Caco-2 (cell line): ENCODE data around the gene HSD3B7. TPM values are rescaled to one million over a fixed set of nuclear protein-coding genes. Genes with fewer than 3 reads are reported as not detected.

Experiments
- BruUV-seq: library from RNA; stranded (reverse); fragments of 400-500 nt; replicated peaks from 2 replicates; lab custom pipeline; 2021; lab: Mats Ljungman, UMichigan
- CTCF ChIA-PET: fragments of 300-600 bp; sonication (Branson Sonifier 250); formaldehyde crosslinking; loops from one replicate; lab custom pipeline; 2022; ENCODE audit warnings: antibody characterized with exemption; lab: Charles Lee
- POLR2A ChIA-PET: fragments of 300-600 bp; sonication (Branson Sonifier 250); formaldehyde crosslinking; loops from one replicate; lab custom pipeline; 2022; ENCODE audit warnings: antibody characterized with exemption; lab: Charles Lee
- DNase-seq, 2 experiments: peaks; one replicate each; pipeline versions ENCODE4 v3.0.0 to v3.0.0-alpha.2; 2020 to 2022
- H3K27me3 ChIP-seq: replicated peaks from 2 replicates; pipeline ENCODE4 v1.6.0; 2011; ENCODE audit warnings: low read length; ENCODE audit not compliant: control insufficient read depth, insufficient read depth
- H3K36me3 ChIP-seq: 2 replicates; pipeline ENCODE4 v1.5.1; 2011; ENCODE audit warnings: low read length; ENCODE audit not compliant: control insufficient read depth, insufficient read depth
- H3K4me1 ChIP-seq: fragments of 250-450 bp; sonication (Bioruptor Pico); 2 replicates; pipeline ENCODE4 v1.5.1; 2020; ENCODE audit warnings: mild to moderate bottlenecking
- H3K4me3 ChIP-seq: 2 replicates; pipeline ENCODE4 v1.5.1; 2011; ENCODE audit warnings: low read depth, mild to moderate bottlenecking, control low read depth, low read length
- H3K9me3 ChIP-seq: fragments of 250-450 bp; sonication (Bioruptor Pico); 2 replicates; pipeline ENCODE4 v1.5.1; 2020; ENCODE audit warnings: mild to moderate bottlenecking, moderate library complexity
- H3K27ac Mint-ChIP-seq: one replicate; pipeline ENCODE4 v1.8.0; 2022; ENCODE audit warnings: mixed read lengths; ENCODE audit not compliant: unreplicated experiment
- H3K27me3 Mint-ChIP-seq: one replicate; pipeline ENCODE4 v1.8.0; 2022; ENCODE audit warnings: mixed read lengths; ENCODE audit not compliant: insufficient read depth, unreplicated experiment
- H3K36me3 Mint-ChIP-seq: one replicate; pipeline ENCODE4 v1.8.0; 2022; ENCODE audit warnings: mild to moderate bottlenecking, mixed read lengths; ENCODE audit not compliant: insufficient read depth, unreplicated experiment
- H3K4me1 Mint-ChIP-seq: one replicate; pipeline ENCODE4 v1.8.0; 2022; ENCODE audit warnings: low read depth, mixed read lengths; ENCODE audit not compliant: unreplicated experiment
- H3K4me3 Mint-ChIP-seq: one replicate; pipeline ENCODE4 v1.8.0; 2022; ENCODE audit warnings: mild to moderate bottlenecking, moderate library complexity, mixed read lengths; ENCODE audit not compliant: unreplicated experiment
- H3K9me3 Mint-ChIP-seq: one replicate; pipeline ENCODE4 v1.8.0; 2022; ENCODE audit warnings: mixed read lengths; ENCODE audit not compliant: unreplicated experiment
- intact Hi-C: fragments of 100-400 bp; cut with micrococcal nuclease; formaldehyde crosslinking; loops from one replicate; pipeline ENCODE4 v1.10.0; 2022; ENCODE audit not compliant: unreplicated experiment
- total RNA-seq: library from RNA; stranded (reverse); gene quantifications from 2 replicates; pipeline ENCODE4 v1.2.3, GENCODE V29; 2022
- TF ChIP-seq, protein P1 (sequence below), 2 experiments: fragments of 200-600 bp in 1 of 2; IDR thresholded peaks; 1 replicate in 1 of 2; 2 replicates in 1 of 2; pipeline versions ENCODE4 v1.5.1 to v1.8.0; 2011 to 2022; ENCODE audit warnings: antibody characterized with exemption in 1 of 2, control low read depth in 1 of 2, inconsistent platforms in 1 of 2, low read depth in 1 of 2, low read length in 1 of 2, mild to moderate bottlenecking in 1 of 2, moderate library complexity in 1 of 2; ENCODE audit not compliant: insufficient read depth in 1 of 2, severe bottlenecking in 1 of 2, unreplicated experiment in 1 of 2

The HSD3B7 gene
- total RNA-seq, 1 experiment from 2014 or later: 2.4 TPM

DNA sequence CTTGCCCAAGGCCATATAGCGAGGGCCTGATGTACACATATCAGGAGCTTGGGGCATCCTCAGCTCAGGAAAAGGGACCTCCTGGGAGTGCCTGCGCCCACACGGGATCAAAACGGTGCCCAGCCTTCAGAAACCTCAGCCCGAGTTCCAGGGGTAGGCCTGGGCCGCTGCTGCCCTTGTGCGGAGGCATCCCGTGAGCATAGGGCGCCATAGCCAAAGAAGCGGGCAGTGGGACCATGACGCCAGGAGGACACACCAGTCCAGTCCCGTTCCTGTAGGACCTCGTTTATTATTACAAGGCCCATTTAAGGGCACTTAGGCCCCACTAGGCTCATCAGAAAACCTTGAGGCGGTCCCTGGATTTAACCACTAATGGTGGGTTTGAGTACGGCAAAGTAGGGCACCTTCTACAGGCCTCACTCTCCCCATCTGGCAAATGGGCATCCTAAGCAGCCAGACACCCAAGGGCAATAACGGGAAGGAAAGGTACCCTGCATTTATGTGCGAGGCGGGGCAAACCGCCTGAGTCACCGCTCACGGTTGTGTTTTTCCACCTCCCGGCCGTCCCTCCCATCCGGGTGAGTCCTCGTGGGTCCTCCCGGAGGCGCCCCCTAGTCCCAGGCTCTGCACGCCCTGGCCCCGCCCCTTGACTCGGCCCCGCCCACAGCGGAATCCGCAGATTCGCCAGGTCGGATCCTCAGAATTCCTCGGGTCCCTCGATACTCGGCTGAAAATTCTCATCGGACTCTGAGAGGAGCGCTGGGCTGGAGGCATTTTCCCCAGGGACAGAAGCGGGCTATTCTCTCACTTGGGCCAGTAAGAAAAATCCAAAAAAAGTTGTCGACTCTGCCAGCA, 28.2 kb upstream of the HSD3B7 start:
- BruUV-seq: TSS peak; percentile 57
- Histone ChIP-seq H3K4me3 (peak overlapping the region; percentile 95), H3K9me3 (no peaks in the 10 kb centered on the region), H3K36me3 (peaks cover 4% of the 10 kb centered on the region; the same call in 1 of the 2 replicates), H3K4me1 (no peaks in the 10 kb centered on the region; the same call in 1 of the 2 replicates), H3K27me3 (no peaks in the 10 kb centered on the region)
- peaks cover 53% of the 10 kb centered on the region for H3K36me3 Mint-ChIP-seq
- H3K4me1 Mint-ChIP-seq: peaks cover 13% of the 10 kb centered on the region
- DNase-seq: peak; percentile 87 to 88
- peak overlapping the region; percentile 87 for H3K4me3 Mint-ChIP-seq
- H3K27ac Mint-ChIP-seq: peak overlapping the region; percentile 95
- no peaks in the 10 kb centered on the region for H3K27me3 Mint-ChIP-seq
- POLR2A ChIA-PET: interaction anchor here (0.6 kb wide), 1 partner anchor 153 kb away, joined by 6 read pairs; no protein-coding TSS in a partner anchor
- intact Hi-C loops: loop anchor here (1.0 kb wide), 1 partner anchor 185 kb away; no protein-coding TSS in a partner anchor
- TF ChIP-seq, protein P1, sequence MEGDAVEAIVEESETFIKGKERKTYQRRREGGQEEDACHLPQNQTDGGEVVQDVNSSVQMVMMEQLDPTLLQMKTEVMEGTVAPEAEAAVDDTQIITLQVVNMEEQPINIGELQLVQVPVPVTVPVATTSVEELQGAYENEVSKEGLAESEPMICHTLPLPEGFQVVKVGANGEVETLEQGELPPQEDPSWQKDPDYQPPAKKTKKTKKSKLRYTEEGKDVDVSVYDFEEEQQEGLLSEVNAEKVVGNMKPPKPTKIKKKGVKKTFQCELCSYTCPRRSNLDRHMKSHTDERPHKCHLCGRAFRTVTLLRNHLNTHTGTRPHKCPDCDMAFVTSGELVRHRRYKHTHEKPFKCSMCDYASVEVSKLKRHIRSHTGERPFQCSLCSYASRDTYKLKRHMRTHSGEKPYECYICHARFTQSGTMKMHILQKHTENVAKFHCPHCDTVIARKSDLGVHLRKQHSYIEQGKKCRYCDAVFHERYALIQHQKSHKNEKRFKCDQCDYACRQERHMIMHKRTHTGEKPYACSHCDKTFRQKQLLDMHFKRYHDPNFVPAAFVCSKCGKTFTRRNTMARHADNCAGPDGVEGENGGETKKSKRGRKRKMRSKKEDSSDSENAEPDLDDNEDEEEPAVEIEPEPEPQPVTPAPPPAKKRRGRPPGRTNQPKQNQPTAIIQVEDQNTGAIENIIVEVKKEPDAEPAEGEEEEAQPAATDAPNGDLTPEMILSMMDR (IDR thresholded peaks at IDR 0.05; ENCODE audit: insufficient read depth in 1 of 2, low read depth in 1 of 2, low read length in 1 of 2, severe bottlenecking in 1 of 2, unreplicated experiment in 1 of 2): peak in 1 of 2 experiments; percentile 30
- CTCF ChIA-PET: no interaction called here
- H3K9me3 Mint-ChIP-seq: no peaks in the 10 kb centered on the region

GRCh38 chr16:30957456-30958174, 27.4 kb upstream of the HSD3B7 start, which contains the start of gene SETD1A:
Gene SETD1A, plus strand, starts transcription at chr16:30957754. Its CDS starts 978 bp downstream, at chr16:30958732.
- Mint-ChIP-seq H3K36me3 (peaks cover 61% of the 10 kb centered on the region), H3K27ac (peak within 1 kb of the TSS; percentile 95), H3K9me3 (no peaks in the 10 kb centered on the region), H3K27me3 (no peaks in the 10 kb centered on the region), H3K4me3 (peak within 1 kb of the TSS; percentile 87), H3K4me1 (peaks cover 13% of the 10 kb centered on the region)
- H3K36me3 ChIP-seq: peaks cover 6% of the 10 kb centered on the region; the same call in 1 of the 2 replicates
- ChIA-PET POLR2A (interaction anchor here (0.6 kb wide), 1 partner anchor 154 kb away, joined by 6 read pairs; no protein-coding TSS in a partner anchor), CTCF (no interaction called here)
- H3K4me3 ChIP-seq: peak within 1 kb of the TSS; percentile 95
- no TSS peak for BruUV-seq
- peak; percentile 93 to 94 for DNase-seq
- no peaks in the 10 kb centered on the region for H3K27me3 ChIP-seq
- intact Hi-C loops: loop anchor here (1.0 kb wide), 1 partner anchor 185 kb away; no protein-coding TSS in a partner anchor
- no peaks in the 10 kb centered on the region for H3K9me3 ChIP-seq
- no peaks in the 10 kb centered on the region; the same call in 1 of the 2 replicates for H3K4me1 ChIP-seq
- TF ChIP-seq, protein P1 (IDR thresholded peaks at IDR 0.05; ENCODE audit: insufficient read depth in 1 of 2, low read depth in 1 of 2, low read length in 1 of 2, severe bottlenecking in 1 of 2, unreplicated experiment in 1 of 2): no peak
